Gastrocnemius medialis (tissue), 4 donors: Measurements from ENCODE around the gene C1orf141. TPM values are rescaled to one million over a fixed set of nuclear protein-coding genes. Genes with fewer than 3 reads are reported as not detected.
"Not testable (repeated sequence)": the region's sequence is repeated elsewhere in the genome, so short reads cannot be mapped to it uniquely, and the experiment has no call there.

Experiments
- ATAC-seq, 2 donors: fragments of 150-250 bp; one replicate each; pipeline ENCODE4 v1.9.1; 2016
- DNase-seq, 2 donors: peaks; one replicate each; pipeline ENCODE4 v3.0.0-alpha.2; 2019
- H3K27ac ChIP-seq, 4 donors: fragments of 200-600 bp; sonication (generic); 1 replicate in 1 of 4; 2 replicates in 3 of 4; pipeline ENCODE4 v1.5.1; 2016 to 2018; ENCODE audit warnings: mild to moderate bottlenecking in 2 of 4, moderate library complexity in 1 of 4
- H3K27me3 ChIP-seq, 3 donors: fragments of 200-600 bp; sonication (generic) in 2 of 3; 1 replicate in 1 of 3; 2 replicates in 2 of 3; pipeline versions ENCODE4 v1.5.1 to v1.6.0; 2016 to 2019; ENCODE audit warnings: mild to moderate bottlenecking in 1 of 3, moderate library complexity in 1 of 3
- H3K36me3 ChIP-seq, 2 donors: fragments of 200-600 bp; sonication (generic) in 1 of 2; one replicate each; pipeline ENCODE4 v1.5.1; 2017 to 2018
- H3K4me1 ChIP-seq, 2 donors: fragments of 200-600 bp; sonication (generic) in 1 of 2; one replicate each; pipeline ENCODE4 v1.5.1; 2016 to 2017; ENCODE audit warnings: mild to moderate bottlenecking in 2 of 2
- H3K4me3 ChIP-seq, 4 donors: fragments of 200-600 bp; sonication (generic) in 3 of 4; 1 replicate in 1 of 4; 2 replicates in 3 of 4; pipeline ENCODE4 v1.5.1; 2016 to 2019; ENCODE audit warnings: mild to moderate bottlenecking in 2 of 4
- H3K9me3 ChIP-seq, 3 donors: fragments of 200-600 bp; sonication (generic) in 2 of 3; 1 replicate in 1 of 3; 2 replicates in 2 of 3; pipeline ENCODE4 v1.5.1; 2016 to 2019
- CTCF ChIP-seq, 5 experiments: fragments of 450-650 bp in 3 of 5; fragments of 200-600 bp in 2 of 5; sonication (generic) in 2 of 5; IDR thresholded peaks in 4 of 5; conservative IDR thresholded peaks in 1 of 5; 1 replicate in 4 of 5; 2 replicates in 1 of 5; pipeline ENCODE4 v1.5.1; 2016 to 2019; ENCODE audit warnings: antibody characterized with exemption in 5 of 5, mild to moderate bottlenecking in 3 of 5, moderate library complexity in 3 of 5
- POLR2A ChIP-seq, 2 donors: fragments of 450-650 bp; IDR thresholded peaks; one replicate each; pipeline ENCODE4 v1.6.1; 2017; ENCODE audit warnings: antibody characterized with exemption in 2 of 2, mild to moderate bottlenecking in 2 of 2, moderate library complexity in 2 of 2
- in situ Hi-C, 4 donors: fragments of 200-750 bp; cut with MboI; loops; one replicate each; pipeline versions ENCODE4 v1.15.0 to v1.8.0; 2017; ENCODE audit warnings: low sequenced_read_pairs in 4 of 4
- intact Hi-C: fragments of 100-400 bp; cut with DNase I; formaldehyde crosslinking; loops from one replicate; pipeline ENCODE4 v1.15.1; 2023; ENCODE audit warnings: low total_unique reads
- total RNA-seq, 4 donors: library from RNA; depleted of rRNA; stranded (reverse); fragments of >200 nt; gene quantifications; one replicate each; pipeline versions ENCODE4 v1.1.0 to v1.2.3, GENCODE V29; 2016

Gene C1orf141
- total RNA-seq, 4 donors from 2014 or later: not detected

GRCh38 chr1:67146101-67146500, 11.3 kb upstream of the C1orf141 start:
- Histone ChIP-seq H3K4me3 (no peak overlapping the region), H3K27me3 (no peaks in the 10 kb centered on the region), H3K9me3 (no peaks in the 10 kb centered on the region), H3K4me1 (no peaks in the 10 kb centered on the region), H3K27ac (no peak overlapping the region), H3K36me3 (no peaks in the 10 kb centered on the region)
- no peak for ATAC-seq
- no peak for DNase-seq
- intact Hi-C loops (loop anchor here (5.0 kb wide), 1 partner anchor 94 kb away; the partner anchor contains the start of gene SLC35D1), in situ Hi-C loops (loop anchor here (5.0 to 10.0 kb wide), 5 partner anchors 151 to 384 kb away; no protein-coding TSS in a partner anchor)
- no peak for TF ChIP-seq POLR2A (IDR thresholded peaks at IDR 0.05)
- no peak for TF ChIP-seq CTCF (IDR thresholded peaks at IDR 0.05 in 4 of 5, conservative IDR thresholded peaks at IDR 0.05 in 1 of 5)

- ATAC-seq: no peak
These were observed 9.9 kb upstream of the C1orf141 start for GRCh38 chr1:67144696-67145095.

GRCh38 chr1:67143966-67144365, 9.2 kb upstream of the C1orf141 start:
- in situ Hi-C loops: loop anchor here (10.0 kb wide), 3 partner anchors 149 to 379 kb away; no protein-coding TSS in a partner anchor
- Histone ChIP-seq H3K27me3 (no peaks in the 10 kb centered on the region), H3K4me1 (no peaks in the 10 kb centered on the region), H3K27ac (no peak overlapping the region), H3K36me3 (no peaks in the 10 kb centered on the region), H3K4me3 (no peak overlapping the region), H3K9me3 (no peaks in the 10 kb centered on the region)
- ATAC-seq (no peak), DNase-seq (no peak)
- intact Hi-C loops: no loop called here
- no peak for TF ChIP-seq CTCF (IDR thresholded peaks at IDR 0.05 in 4 of 5, conservative IDR thresholded peaks at IDR 0.05 in 1 of 5)
- no peak for TF ChIP-seq POLR2A (IDR thresholded peaks at IDR 0.05)

More at GRCh38 chr1:67144696-67145095, 9.9 kb upstream of the C1orf141 start:
- H3K4me1 ChIP-seq: no peaks in the 10 kb centered on the region
- no peak overlapping the region for H3K27ac ChIP-seq
- H3K36me3 ChIP-seq: no peaks in the 10 kb centered on the region
- intact Hi-C loops (loop anchor here (5.0 kb wide), 1 partner anchor 92 kb away; the partner anchor contains the start of gene SLC35D1), in situ Hi-C loops (loop anchor here (5.0 to 10.0 kb wide), 5 partner anchors 150 to 382 kb away; no protein-coding TSS in a partner anchor)
- TF ChIP-seq CTCF (IDR thresholded peaks at IDR 0.05 in 4 of 5, conservative IDR thresholded peaks at IDR 0.05 in 1 of 5): no peak
- no peak for TF ChIP-seq POLR2A (IDR thresholded peaks at IDR 0.05)
- H3K27me3 ChIP-seq: no peaks in the 10 kb centered on the region
- no peak overlapping the region for H3K4me3 ChIP-seq
- no peaks in the 10 kb centered on the region for H3K9me3 ChIP-seq
- no peak for DNase-seq

- no peak overlapping the region for H3K4me3 ChIP-seq
- no peaks in the 10 kb centered on the region for H3K27me3 ChIP-seq
- in situ Hi-C loops (loop anchor here (10.0 kb wide), 3 partner anchors 148 to 378 kb away; no protein-coding TSS in a partner anchor), intact Hi-C loops (no loop called here)
- no peak overlapping the region for H3K27ac ChIP-seq
- DNase-seq (no peak), ATAC-seq (no peak)
- H3K9me3 ChIP-seq: no peaks in the 10 kb centered on the region
- H3K4me1 ChIP-seq: no peaks in the 10 kb centered on the region
- H3K36me3 ChIP-seq: no peaks in the 10 kb centered on the region
- no peak for TF ChIP-seq POLR2A (IDR thresholded peaks at IDR 0.05)
- TF ChIP-seq CTCF (IDR thresholded peaks at IDR 0.05 in 4 of 5, conservative IDR thresholded peaks at IDR 0.05 in 1 of 5): no peak
These were observed 8.2 kb upstream of the C1orf141 start for GRCh38 chr1:67142931-67143330.

GRCh38 chr1:67141832-67142231, 7.1 kb upstream of the C1orf141 start:
- in situ Hi-C loops: loop anchor here (10.0 kb wide), 3 partner anchors 147 to 377 kb away; no protein-coding TSS in a partner anchor
- DNase-seq, H3K4me1 ChIP-seq, H3K9me3 ChIP-seq, ATAC-seq, H3K36me3 ChIP-seq, H3K27me3 ChIP-seq, H3K4me3 ChIP-seq, intact Hi-C loops, H3K27ac ChIP-seq: not testable (repeated sequence)
